Measurements from ENCODE around the gene HELZ. TPM values are rescaled to one million over a fixed set of nuclear protein-coding genes. Genes with fewer than 3 reads are reported as not detected.
"Not testable (repeated sequence)": the region's sequence is repeated elsewhere in the genome, so short reads cannot be mapped to it uniquely, and the experiment has no call there.

Gene HELZ
- total RNA-seq, 1 experiment from 2014 or later = 49.8 TPM

- Histone ChIP-seq H3K4me1 (ENCODE audit: insufficient read depth, low read length) (no peaks in the 10 kb centered on the region; the same call in 1 of the 2 replicates), H3T11ph (ENCODE audit: low read length) (no peak overlapping the region), H4K8ac (replicated peaks; ENCODE audit: insufficient read length, low read depth, low read length) (no peak overlapping the region), H2BK12ac (ENCODE audit: insufficient read length, low read depth, low read length) (no peak overlapping the region), H3K79me1 (ENCODE audit: insufficient read depth, low read depth, low read length, poor library complexity, severe bottlenecking) (no peaks in the 10 kb centered on the region), H2BK120ac (ENCODE audit: low read depth, low read length, poor library complexity, severe bottlenecking) (no peak overlapping the region), H3K18ac (ENCODE audit: insufficient read length, low read depth, low read length) (no peak overlapping the region), H3K23me2 (ENCODE audit: insufficient read length, low read depth, low read length, poor library complexity, severe bottlenecking) (no peaks in the 10 kb centered on the region), H3K27me3 (ENCODE audit: insufficient read depth, low read length) (no peaks in the 10 kb centered on the region), H3K79me2 (ENCODE audit: insufficient read depth, low read length) (no peaks in the 10 kb centered on the region), H2AK5ac (ENCODE audit: insufficient read length, low read length) (no peak overlapping the region), H2BK5ac (ENCODE audit: insufficient read length, low read length) (no peak overlapping the region), H4K91ac (ENCODE audit: insufficient read length, low read depth, low read length) (no peak overlapping the region), H3K23ac (ENCODE audit: insufficient read length, low read depth, low read length) (no peak overlapping the region), H2AFZ (ENCODE audit: low read length) (no peak overlapping the region), H3K9ac (ENCODE audit: extremely low read depth, insufficient read length, low read length) (no peak overlapping the region), H3K4ac (ENCODE audit: low read depth, low read length) (no peak overlapping the region), H3K27ac (ENCODE audit: insufficient read length, low read depth, low read length) (no peak overlapping the region), H3K56ac (ENCODE audit: insufficient read length, low read depth, low read length) (no peak overlapping the region), H3K4me2 (ENCODE audit: insufficient read depth, insufficient read length, low read length) (no peak overlapping the region), H2BK20ac (ENCODE audit: low read depth, low read length, poor library complexity, severe bottlenecking) (no peak overlapping the region), H3K9me3 (ENCODE audit: control insufficient read depth, low read depth, low read length) (no peaks in the 10 kb centered on the region), H2BK15ac (ENCODE audit: low read depth, low read length) (no peak overlapping the region), H4K20me1 (ENCODE audit: control insufficient read depth, insufficient read depth, insufficient read length) (no peaks in the 10 kb centered on the region), H3K14ac (ENCODE audit: insufficient read depth, low read length) (no peak overlapping the region), H4K5ac (ENCODE audit: insufficient read length, low read depth, low read length) (no peak overlapping the region)
- TF ChIP-seq CTCF (conservative IDR thresholded peaks at IDR 0.05) = no peak
- H3K36me3 Mint-ChIP-seq (ENCODE audit: insufficient read depth in 1 of 3, low read depth in 3 of 3) = peaks cover 0 to 3% (median 2%) of the 10 kb centered on the region in 3 experiments; a peak in 3 of 7 replicates
- H3K27me3 Mint-ChIP-seq (ENCODE audit: low read depth) = no peaks in the 10 kb centered on the region
- no peak for DNase-seq
- WGBS (ENCODE audit: extremely low coverage, insufficient read length, low lambda C conversion rate) = no CpG with 5 or more reads among the region's 2 CpGs
- no peak overlapping the region for H3K27ac Mint-ChIP-seq
- H3K4me3 Mint-ChIP-seq = no peak overlapping the region
- peaks cover 5 to 6% of the 10 kb centered on the region in 2 experiments for H3K4me1 Mint-ChIP-seq
- peaks cover 0 to 5% of the 10 kb centered on the region in 2 experiments; a peak in 2 of 5 replicates for H3K9me3 Mint-ChIP-seq
Observed at GRCh38 chr17:67253384-67253783, 8.4 kb upstream of the HELZ start.

GRCh38 chr17:67251586-67251985 lies 6.6 kb upstream of the HELZ start:
- WGBS (ENCODE audit: extremely low coverage, insufficient read length, low lambda C conversion rate) = no CpG with 5 or more reads among the region's 4 CpGs
- H2BK120ac ChIP-seq (ENCODE audit: low read depth, low read length, poor library complexity, severe bottlenecking); H4K91ac ChIP-seq (ENCODE audit: insufficient read length, low read depth, low read length); H3K23me2 ChIP-seq (ENCODE audit: insufficient read length, low read depth, low read length, poor library complexity, severe bottlenecking); H2BK15ac ChIP-seq (ENCODE audit: low read depth, low read length); H4K5ac ChIP-seq (ENCODE audit: insufficient read length, low read depth, low read length); H3T11ph ChIP-seq (ENCODE audit: low read length); H3K4me3 Mint-ChIP-seq; H3K36me3 Mint-ChIP-seq (ENCODE audit: insufficient read depth in 1 of 3, low read depth in 3 of 3); H3K18ac ChIP-seq (ENCODE audit: insufficient read length, low read depth, low read length); H3K79me2 ChIP-seq (ENCODE audit: insufficient read depth, low read length); H3K9ac ChIP-seq (ENCODE audit: extremely low read depth, insufficient read length, low read length); H3K4me1 ChIP-seq (ENCODE audit: insufficient read depth, low read length); H2BK5ac ChIP-seq (ENCODE audit: insufficient read length, low read length); H3K4me2 ChIP-seq (ENCODE audit: insufficient read depth, insufficient read length, low read length); H3K9me3 ChIP-seq (ENCODE audit: control insufficient read depth, low read depth, low read length); H2BK12ac ChIP-seq (ENCODE audit: insufficient read length, low read depth, low read length); H3K27ac Mint-ChIP-seq; H3K4ac ChIP-seq (ENCODE audit: low read depth, low read length); H3K14ac ChIP-seq (ENCODE audit: insufficient read depth, low read length); H2AFZ ChIP-seq (ENCODE audit: low read length); H4K20me1 ChIP-seq (ENCODE audit: control insufficient read depth, insufficient read depth, insufficient read length); H4K8ac ChIP-seq (replicated peaks; ENCODE audit: insufficient read length, low read depth, low read length); DNase-seq; H3K9me3 Mint-ChIP-seq; H3K23ac ChIP-seq (ENCODE audit: insufficient read length, low read depth, low read length); H3K56ac ChIP-seq (ENCODE audit: insufficient read length, low read depth, low read length); H3K79me1 ChIP-seq (ENCODE audit: insufficient read depth, low read depth, low read length, poor library complexity, severe bottlenecking); H3K27me3 Mint-ChIP-seq (ENCODE audit: low read depth); H3K27ac ChIP-seq (ENCODE audit: insufficient read length, low read depth, low read length); H3K27me3 ChIP-seq (ENCODE audit: insufficient read depth, low read length); H2AK5ac ChIP-seq (ENCODE audit: insufficient read length, low read length); H2BK20ac ChIP-seq (ENCODE audit: low read depth, low read length, poor library complexity, severe bottlenecking): not testable (repeated sequence)
- peaks cover 12 to 14% of the 10 kb centered on the region in 2 experiments for H3K4me1 Mint-ChIP-seq

Data from H9 (cell line).